Astrocyte of the spinal cord (primary cell): ENCODE results near the gene SNPH.

Experiments used
- DNase-seq: peaks from one replicate; pipeline ENCODE4 v3.0.0; 2011; ENCODE audit warnings: low read depth, low spot score
- H3K4me3 ChIP-seq: 2 replicates; pipeline ENCODE4 v1.5.1; 2011; ENCODE audit warnings: low read depth, mild to moderate bottlenecking, low read length, moderate library complexity
- CTCF ChIP-seq: IDR thresholded peaks from 2 replicates; pipeline ENCODE4 v1.5.1; 2012; ENCODE audit warnings: low read depth, mild to moderate bottlenecking, low read length, inconsistent platforms
- in situ Hi-C: cut with HindIII; loops from 2 replicates; pipeline ENCODE4 v1.10.0; 2017; ENCODE audit warnings: low sequenced_read_pairs

Gene SNPH

GRCh38 chr20:1326031-1326930, 60.2 kb downstream of the SNPH start:
- no peak for TF ChIP-seq CTCF
- DNase-seq = no peak
- H3K4me3 ChIP-seq = peak overlapping the region; percentile 93
- in situ Hi-C loops = no loop called here

- H3K4me3 ChIP-seq = no peak overlapping the region
- TF ChIP-seq CTCF = no peak
- in situ Hi-C loops = no loop called here
- DNase-seq = peak; percentile 36
Measured at GRCh38 chr20:1327241-1327653, 61.2 kb downstream of the SNPH start.

GRCh38 chr20:1327827-1328679, 62.0 kb downstream of the SNPH start:
- no peak for TF ChIP-seq CTCF
- DNase-seq = no peak
- in situ Hi-C loops = no loop called here
- no peak overlapping the region for H3K4me3 ChIP-seq

GRCh38 chr20:1328680-1329330, 62.7 kb downstream of the SNPH start, which contains the start of gene SDCBP2:
TSS of gene SDCBP2 (minus strand) at chr20:1329139. CDS start at chr20:1320416, 8,723 bp downstream.
- no peak for TF ChIP-seq CTCF
- in situ Hi-C loops = no loop called here
- H3K4me3 ChIP-seq = no peak within 1 kb of the TSS
- no peak for DNase-seq

- in situ Hi-C loops = no loop called here
- TF ChIP-seq CTCF = no peak
- H3K4me3 ChIP-seq = no peak overlapping the region
- no peak for DNase-seq
Measured at GRCh38 chr20:1330075-1330830, 64.2 kb downstream of the SNPH start.

- no peak for TF ChIP-seq CTCF
- in situ Hi-C loops = no loop called here
- no peak for DNase-seq
- H3K4me3 ChIP-seq = no peak overlapping the region
Measured at GRCh38 chr20:1331101-1331500, 65.0 kb downstream of the SNPH start.
